ENCODE measurements around the gene CCDC138. TPM values are rescaled to one million over a fixed set of nuclear protein-coding genes. Genes with fewer than 3 reads are reported as not detected.
A peak's percentile ranks its signal among the peaks of the same experiment; 100 is the strongest.
"Not testable (repeated sequence)": the region's sequence is repeated elsewhere in the genome, so short reads cannot be mapped to it uniquely, and the experiment has no call there.

The CCDC138 gene, protein sequence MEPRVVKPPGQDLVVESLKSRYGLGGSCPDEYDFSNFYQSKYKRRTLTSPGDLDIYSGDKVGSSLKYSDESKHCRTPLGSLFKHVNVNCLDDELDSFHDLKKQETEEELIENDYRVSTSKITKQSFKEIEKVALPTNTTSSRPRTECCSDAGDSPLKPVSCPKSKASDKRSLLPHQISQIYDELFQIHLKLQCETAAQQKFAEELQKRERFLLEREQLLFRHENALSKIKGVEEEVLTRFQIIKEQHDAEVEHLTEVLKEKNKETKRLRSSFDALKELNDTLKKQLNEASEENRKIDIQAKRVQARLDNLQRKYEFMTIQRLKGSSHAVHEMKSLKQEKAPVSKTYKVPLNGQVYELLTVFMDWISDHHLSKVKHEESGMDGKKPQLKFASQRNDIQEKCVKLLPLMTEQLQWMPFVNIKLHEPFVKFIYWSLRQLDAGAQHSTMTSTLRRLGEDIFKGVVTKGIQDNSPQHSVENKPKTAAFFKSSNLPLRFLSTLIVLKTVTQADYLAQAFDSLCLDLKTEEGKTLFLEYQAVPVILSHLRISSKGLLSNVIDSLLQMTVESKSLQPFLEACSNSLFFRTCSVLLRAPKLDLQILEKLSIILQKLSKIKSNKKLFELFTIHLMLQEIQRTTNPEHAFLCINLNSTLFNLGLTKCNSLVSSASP
- 10 to 100 TPM in 2 of 4 donors, 1 to 10 TPM in 2; 4.4 to 26.0 (median 9.8) TPM for total RNA-seq

DNA sequence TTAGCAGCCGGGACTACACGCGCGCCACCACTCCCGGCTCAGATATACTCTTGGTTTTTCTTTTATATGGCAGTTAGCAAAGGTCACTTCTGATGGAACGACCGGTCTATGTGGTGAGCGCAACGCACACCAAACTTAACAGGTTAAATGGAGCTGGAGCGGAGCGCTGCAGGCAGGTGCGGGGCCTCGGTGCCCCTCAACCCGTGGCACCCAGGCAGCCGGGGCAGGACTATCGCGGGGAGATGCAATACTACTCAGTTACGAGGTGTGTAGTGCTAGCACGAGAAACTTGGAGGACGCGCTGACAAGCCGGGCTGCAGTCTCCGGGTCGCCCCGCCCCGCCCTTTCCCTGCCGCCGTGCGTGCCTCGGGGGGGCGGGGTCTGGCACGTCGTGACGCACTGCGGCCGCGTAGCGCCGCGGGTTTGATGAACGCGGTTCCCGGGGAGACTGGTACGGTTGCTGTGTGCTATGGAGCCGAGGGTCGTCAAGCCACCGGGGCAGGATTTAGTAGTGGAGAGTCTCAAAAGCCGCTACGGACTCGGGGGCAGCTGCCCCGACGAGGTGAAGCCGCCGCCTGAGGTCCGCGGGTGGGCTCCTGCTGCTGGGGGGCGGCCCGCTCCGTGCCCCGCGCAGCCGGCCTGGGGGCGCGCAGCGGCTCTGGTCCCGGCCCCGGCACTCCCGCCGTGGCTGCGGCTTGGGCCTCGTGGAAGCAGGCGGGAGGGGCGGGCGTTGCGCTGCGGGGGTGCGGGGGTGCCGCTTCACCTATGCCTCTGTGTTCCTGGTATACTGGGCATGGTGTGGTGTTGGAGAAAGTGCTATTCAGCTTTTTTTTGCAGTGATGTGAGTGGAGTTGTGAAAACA lies at the start of gene CCDC138:
TSS of gene CCDC138 (plus strand) at position 418 of the 862 bp plus-strand sequence. CDS start at position 470, 52 bp downstream.
- DNase-seq = peak; percentile 75 to 84
- TF ChIP-seq, protein P1, sequence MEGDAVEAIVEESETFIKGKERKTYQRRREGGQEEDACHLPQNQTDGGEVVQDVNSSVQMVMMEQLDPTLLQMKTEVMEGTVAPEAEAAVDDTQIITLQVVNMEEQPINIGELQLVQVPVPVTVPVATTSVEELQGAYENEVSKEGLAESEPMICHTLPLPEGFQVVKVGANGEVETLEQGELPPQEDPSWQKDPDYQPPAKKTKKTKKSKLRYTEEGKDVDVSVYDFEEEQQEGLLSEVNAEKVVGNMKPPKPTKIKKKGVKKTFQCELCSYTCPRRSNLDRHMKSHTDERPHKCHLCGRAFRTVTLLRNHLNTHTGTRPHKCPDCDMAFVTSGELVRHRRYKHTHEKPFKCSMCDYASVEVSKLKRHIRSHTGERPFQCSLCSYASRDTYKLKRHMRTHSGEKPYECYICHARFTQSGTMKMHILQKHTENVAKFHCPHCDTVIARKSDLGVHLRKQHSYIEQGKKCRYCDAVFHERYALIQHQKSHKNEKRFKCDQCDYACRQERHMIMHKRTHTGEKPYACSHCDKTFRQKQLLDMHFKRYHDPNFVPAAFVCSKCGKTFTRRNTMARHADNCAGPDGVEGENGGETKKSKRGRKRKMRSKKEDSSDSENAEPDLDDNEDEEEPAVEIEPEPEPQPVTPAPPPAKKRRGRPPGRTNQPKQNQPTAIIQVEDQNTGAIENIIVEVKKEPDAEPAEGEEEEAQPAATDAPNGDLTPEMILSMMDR (IDR thresholded peaks at IDR 0.05) = peak in 1 of 4 experiments; percentile 16
- peak; percentile 46 to 47 for TF ChIP-seq POLR2A (IDR thresholded peaks at IDR 0.05)
- Histone ChIP-seq H3K9me3 (no peaks in the 10 kb centered on the region), H3K4me1 (no peaks in the 10 kb centered on the region), H3K4me3 (peak within 1 kb of the TSS; percentile 56 to 84), H3K36me3 (no peaks in the 10 kb centered on the region), H3K27me3 (no peaks in the 10 kb centered on the region), H3K27ac (peak within 1 kb of the TSS; percentile 74 to 81)
- intact Hi-C loops (cut with DNase I; ENCODE audit: low total_unique reads) = no loop called here

DNA sequence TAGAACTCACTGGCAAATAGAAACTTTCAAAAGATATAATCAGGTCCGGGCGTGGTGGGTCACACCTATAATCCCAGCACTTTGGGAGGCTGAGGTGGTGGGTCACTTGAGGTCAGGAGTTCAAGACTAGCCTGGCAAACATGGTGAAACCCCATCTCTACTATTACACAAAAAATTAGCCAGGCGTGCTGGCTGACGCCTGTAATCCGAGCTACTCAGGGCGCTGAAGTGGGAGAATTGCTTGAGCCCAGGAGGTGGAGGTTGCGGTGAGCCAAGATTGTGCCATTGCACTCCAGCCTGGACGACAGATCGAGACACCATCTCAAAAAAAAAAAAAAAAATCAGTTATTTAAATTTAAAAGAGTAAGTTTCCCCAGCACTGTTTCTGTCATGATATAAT lies 28.6 kb upstream of the CCDC138 start:
- H3K27me3 ChIP-seq; DNase-seq; intact Hi-C loops (cut with DNase I; ENCODE audit: low total_unique reads); H3K27ac ChIP-seq; H3K36me3 ChIP-seq; H3K4me1 ChIP-seq; H3K4me3 ChIP-seq; H3K9me3 ChIP-seq: not testable (repeated sequence)

DNA sequence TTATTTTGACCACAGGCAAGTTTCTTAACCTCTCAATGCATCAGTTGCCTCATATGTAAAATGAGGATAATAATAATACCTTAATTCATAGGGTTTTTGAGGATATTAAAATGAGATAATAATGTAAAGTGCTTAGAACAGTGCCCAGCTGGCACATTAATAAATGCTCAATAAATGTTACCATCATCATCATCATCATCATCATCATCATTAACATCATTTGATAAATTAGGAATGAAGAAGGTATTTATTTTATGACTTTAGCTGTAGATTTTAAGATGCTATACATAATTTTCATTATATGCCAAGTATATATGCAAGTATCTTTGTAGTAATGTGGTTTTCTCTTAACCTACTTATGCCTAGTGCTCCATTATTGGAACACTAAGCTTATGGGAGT lies 24.0 kb upstream of the CCDC138 start:
- H3K36me3 ChIP-seq; DNase-seq; H3K27ac ChIP-seq; H3K9me3 ChIP-seq; H3K4me1 ChIP-seq; H3K4me3 ChIP-seq; intact Hi-C loops (cut with DNase I; ENCODE audit: low total_unique reads); H3K27me3 ChIP-seq: not testable (repeated sequence)

DNA sequence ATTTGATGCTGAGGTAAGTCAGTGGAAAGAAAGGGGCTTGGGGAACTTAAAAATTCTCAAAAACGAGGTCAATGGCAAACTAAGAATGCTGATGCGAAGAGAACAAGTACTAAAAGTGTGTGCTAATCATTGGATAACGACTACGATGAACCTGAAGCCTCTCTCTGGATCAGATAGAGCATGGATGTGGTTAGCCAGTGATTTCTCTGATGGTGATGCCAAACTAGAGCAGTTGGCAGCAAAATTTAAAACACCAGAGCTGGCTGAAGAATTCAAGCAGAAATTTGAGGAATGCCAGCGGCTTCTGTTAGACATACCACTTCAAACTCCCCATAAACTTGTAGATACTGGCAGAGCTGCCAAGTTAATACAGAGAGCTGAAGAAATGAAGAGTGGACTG lies 19.9 kb upstream of the CCDC138 start:
- H3K4me3 ChIP-seq; H3K36me3 ChIP-seq; H3K9me3 ChIP-seq; H3K4me1 ChIP-seq; DNase-seq; intact Hi-C loops (cut with DNase I; ENCODE audit: low total_unique reads); H3K27ac ChIP-seq; H3K27me3 ChIP-seq: not testable (repeated sequence)

DNA sequence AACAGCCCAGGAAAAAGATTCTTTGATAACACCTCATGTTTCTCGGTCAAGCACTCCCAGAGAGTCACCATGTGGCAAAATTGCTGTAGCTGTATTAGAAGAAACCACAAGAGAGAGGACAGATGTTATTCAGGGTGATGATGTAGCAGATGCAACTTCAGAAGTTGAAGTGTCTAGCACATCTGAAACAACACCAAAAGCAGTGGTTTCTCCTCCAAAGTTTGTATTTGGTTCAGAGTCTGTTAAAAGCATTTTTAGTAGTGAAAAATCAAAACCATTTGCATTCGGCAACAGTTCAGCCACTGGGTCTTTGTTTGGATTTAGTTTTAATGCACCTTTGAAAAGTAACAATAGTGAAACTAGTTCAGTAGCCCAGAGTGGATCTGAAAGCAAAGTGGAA lies 18.7 kb upstream of the CCDC138 start:
- H3K4me1 ChIP-seq; H3K27me3 ChIP-seq; H3K36me3 ChIP-seq; DNase-seq; H3K27ac ChIP-seq; H3K9me3 ChIP-seq; H3K4me3 ChIP-seq; intact Hi-C loops (cut with DNase I; ENCODE audit: low total_unique reads): not testable (repeated sequence)

DNA sequence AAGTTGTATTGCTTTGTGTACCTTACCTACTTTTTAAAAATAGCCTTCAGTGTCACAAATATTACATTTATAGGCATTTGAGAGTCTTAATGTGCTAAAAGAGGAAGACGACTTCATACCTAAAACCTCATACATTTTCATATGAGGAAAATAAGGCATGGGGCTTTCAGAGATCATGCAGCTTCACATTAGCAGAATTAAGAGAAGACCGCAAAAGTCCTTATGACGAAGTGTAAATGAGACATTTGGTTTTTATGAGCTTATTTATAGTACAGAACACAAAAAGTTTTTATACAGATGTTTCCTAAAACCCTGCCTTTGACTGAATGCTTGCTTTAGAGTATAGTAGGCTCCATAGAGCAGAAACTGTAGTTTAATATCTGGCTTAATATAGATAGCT lies 10.1 kb upstream of the CCDC138 start:
- no peak overlapping the region for H3K27ac ChIP-seq
- H3K36me3 ChIP-seq = peaks cover 0 to 1% of the 10 kb centered on the region in 2 donors
- no peak for TF ChIP-seq POLR2A (IDR thresholded peaks at IDR 0.05)
- TF ChIP-seq, protein P1 (IDR thresholded peaks at IDR 0.05) = no peak
- intact Hi-C loops (cut with DNase I; ENCODE audit: low total_unique reads) = no loop called here
- no peak overlapping the region for H3K4me3 ChIP-seq
- no peaks in the 10 kb centered on the region for H3K27me3 ChIP-seq
- H3K4me1 ChIP-seq = no peaks in the 10 kb centered on the region
- H3K9me3 ChIP-seq = no peaks in the 10 kb centered on the region
- no peak for DNase-seq
